Measurements from ENCODE around the gene DOP1A.
"Not testable (repeated sequence)": the region's sequence is repeated elsewhere in the genome, so short reads cannot be mapped to it uniquely, and the experiment has no call there.

Gene DOP1A

DNA sequence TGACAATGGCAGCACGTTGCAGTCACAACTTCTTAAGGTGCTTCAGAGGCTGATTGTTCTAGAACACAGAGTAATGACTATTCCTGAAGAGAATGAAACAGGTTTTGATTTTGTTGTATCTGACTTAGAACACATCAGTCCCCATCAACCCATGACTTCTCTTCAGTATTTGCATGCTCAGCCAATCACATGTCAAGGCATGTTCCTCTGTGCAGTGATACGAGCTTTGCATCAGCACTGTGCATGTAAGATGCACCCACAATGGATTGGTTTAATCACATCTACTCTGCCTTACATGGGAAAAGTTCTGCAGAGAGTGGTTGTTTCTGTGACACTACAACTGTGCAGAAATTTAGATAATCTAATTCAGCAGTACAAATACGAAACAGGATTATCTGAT is 71.3 kb downstream of the DOP1A start:
- FAIRE-seq (peak; percentile 57), DNase-seq (ENCODE audit: insufficient read length, low spot score) (no peak)

DNA sequence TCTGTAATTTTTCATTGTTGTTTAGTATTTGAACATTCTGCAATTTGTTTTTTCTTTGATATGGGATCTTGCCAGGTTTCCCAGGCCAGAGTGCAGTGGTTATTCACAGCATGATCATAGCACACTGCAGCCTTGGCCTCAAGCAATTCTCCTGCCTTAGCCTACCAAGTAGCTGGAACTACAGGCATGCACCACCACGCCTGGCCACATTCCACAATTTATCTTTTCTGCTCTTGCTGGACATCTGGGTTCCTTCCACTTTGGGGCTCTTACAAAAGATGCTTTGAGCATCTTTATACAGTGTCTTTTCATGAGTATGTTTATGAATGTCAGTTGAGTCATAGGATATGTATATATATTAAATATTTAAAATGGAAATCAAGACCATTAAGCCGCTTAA is 83.6 kb downstream of the DOP1A start:
- FAIRE-seq (no peak), DNase-seq (ENCODE audit: insufficient read length, low spot score) (no peak)

DNA sequence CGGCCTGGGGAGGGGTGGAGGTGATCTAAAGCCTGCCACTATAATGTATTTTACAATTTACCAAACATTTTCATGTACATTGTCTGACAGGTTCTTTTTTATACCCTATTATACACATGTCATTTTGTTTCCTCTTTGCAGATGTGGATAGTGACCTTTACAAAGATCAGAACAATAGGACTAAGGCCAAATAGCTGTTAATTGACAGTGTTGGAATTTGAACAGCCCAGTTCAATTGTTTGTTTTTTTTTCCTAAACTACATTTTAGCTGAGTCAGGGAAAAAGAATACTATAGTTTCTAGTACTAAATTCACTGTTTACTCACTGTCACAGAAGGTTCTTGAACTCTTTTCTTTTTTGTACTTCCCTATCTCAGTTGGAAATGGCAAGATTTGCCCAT is 85.4 kb downstream of the DOP1A start:
- DNase-seq (ENCODE audit: insufficient read length, low spot score) (no peak), FAIRE-seq (no peak)

DNA sequence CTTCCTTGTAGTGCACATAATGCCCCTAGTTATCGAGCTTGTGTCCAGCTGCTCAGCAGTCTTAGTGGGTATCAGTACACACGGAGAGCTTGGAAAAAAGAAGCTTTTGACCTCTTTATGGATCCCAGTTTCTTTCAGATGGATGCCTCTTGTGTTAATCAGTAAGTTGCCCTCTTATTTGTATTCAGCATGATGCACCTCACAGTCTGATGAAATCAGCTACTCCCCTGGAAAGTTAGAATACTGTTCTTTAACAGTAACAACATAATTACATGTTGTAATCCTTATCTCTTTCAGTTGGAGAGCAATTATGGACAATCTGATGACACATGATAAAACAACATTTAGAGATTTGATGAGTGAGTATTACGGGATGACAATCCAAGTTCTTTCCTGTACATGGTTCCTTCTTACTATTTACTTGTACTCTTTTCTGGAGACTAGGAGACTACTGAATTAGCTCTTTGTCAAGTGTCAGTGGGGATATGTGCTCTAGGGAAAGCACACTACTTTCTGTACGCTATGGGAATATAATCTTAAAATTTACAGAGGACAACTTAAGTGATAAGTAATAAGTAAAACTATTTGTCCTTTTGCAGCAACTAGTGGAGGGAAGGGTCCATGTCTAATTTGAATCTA is 86.5 kb downstream of the DOP1A start:
- FAIRE-seq (no peak), DNase-seq (ENCODE audit: insufficient read length, low spot score) (no peak)

DNA sequence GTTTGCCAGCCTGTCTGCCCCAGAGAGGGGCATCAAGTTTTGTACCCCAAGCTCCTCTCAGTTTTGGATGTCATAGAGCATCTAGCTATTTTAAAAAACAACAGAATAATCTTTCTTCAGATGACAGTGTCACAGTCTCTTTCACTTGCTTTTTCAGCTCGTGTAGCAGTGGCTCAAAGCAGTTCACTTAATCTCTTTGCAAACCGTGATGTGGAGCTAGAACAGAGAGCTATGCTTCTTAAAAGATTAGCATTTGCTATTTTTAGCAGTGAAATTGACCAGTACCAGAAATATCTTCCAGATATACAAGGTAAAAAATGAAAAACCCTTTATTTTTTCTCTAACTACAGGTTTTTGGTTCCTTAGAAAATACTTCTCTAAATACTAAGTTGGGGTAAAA is 88.3 kb downstream of the DOP1A start:
- no peak for DNase-seq (ENCODE audit: insufficient read length, low spot score)
- FAIRE-seq, result no peak

DNA sequence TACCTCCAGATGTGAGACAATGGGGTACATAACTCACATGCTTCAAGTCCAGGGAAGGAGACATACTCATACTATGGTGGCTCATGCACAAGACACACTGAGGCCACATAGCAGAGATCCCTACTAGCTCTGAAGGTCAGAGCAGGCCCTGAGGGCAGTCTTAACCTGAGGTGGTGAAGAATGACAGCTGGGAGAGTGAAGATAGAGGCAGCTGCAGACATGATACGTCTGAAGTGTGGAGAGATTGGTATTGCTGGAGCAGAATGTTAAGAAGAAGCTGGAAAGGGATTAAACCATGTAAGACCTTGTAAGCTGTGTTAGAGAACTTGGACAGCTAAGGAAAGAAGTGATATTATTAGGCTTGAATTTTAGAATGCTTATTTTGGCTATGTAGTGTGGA is 92.7 kb downstream of the DOP1A start:
- no peak for DNase-seq (ENCODE audit: insufficient read length, low spot score)
- no peak for FAIRE-seq

DNA sequence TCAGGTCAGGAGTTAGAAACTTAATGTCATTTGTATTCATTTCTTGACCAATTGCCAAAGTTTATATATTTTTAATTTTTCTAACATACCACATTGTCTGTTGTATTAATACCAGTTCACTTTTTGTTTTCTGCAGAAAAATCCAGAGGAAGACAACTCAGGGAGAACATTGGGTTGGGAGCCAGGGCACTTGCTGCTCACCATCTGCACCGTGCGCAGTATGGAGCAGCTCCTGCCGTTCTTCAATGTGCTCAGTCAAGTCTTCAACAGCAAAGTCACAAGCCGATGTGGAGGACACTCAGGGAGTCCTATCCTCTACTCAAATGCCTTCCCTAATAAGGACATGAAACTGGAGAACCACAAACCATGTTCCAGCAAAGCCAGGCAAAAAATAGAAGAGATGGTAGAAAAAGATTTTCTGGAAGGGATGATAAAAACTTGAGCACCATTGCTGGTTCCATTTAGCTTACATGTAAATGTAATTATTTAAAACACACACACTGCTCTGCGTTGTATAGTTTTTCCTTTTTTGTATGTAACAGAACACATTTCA is 100.3 kb downstream of the DOP1A start:
- FAIRE-seq, result no peak
- no peak for DNase-seq (ENCODE audit: insufficient read length, low spot score)

DNA sequence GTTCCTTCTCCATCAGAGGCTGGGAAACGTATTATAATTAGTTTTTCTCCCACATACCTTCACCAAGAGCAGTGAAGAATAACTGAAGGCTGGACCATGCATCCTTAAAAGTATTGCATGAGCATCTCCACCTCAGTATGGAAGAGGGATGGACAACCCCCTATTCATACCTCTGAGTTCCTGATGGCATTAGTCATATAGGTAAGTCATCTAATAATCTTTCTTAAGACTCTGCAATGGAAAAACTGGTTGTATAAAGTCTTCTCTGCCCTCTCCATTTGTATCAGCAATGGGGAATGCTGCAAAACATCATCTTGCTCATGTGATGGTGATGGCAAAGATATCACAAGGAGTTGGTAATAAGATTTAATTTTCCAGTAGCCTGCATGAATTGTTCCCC is 101.1 kb downstream of the DOP1A start:
- FAIRE-seq (no peak), DNase-seq (ENCODE audit: insufficient read length, low spot score) (no peak)

DNA sequence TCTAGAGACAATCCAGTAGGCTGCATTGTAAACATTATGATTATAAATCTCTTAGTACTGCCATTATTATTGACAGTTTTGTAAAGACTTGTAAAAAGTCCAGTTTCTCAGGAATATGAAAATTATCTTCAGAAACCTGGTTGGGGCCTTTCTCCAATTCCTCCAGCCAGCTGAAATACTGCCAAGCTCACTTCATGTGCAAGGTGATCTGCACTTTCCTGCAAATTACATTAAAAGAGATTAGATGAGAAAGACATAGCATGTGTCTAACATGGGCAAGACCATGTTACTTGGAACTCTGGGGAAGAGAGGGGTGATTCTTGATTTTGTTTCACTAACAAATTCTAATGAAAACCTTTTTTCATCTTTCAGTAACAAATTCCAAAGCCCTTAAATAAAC is 101.6 kb downstream of the DOP1A start:
- FAIRE-seq (no peak), DNase-seq (ENCODE audit: insufficient read length, low spot score) (no peak)

DNA sequence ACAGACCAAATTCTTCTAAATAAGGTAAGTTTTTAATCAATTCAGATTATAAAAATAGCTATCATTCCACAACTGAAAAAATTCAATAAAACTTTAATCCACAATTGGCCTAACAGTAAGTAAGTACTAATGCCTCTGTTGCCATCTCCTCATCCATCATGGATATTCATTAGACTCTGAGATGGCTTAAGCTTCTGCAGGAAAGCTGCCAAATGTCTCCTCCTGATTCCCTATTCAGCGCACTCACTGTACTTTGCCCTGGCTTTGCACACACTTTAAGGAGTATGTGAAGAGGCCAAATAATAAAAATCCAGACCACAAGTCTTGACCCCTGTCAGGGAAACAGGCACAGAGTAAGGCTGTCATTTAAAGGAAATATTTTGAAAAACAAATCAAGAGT is 102.0 kb downstream of the DOP1A start:
- FAIRE-seq (no peak), DNase-seq (ENCODE audit: insufficient read length, low spot score) (no peak)

DNA sequence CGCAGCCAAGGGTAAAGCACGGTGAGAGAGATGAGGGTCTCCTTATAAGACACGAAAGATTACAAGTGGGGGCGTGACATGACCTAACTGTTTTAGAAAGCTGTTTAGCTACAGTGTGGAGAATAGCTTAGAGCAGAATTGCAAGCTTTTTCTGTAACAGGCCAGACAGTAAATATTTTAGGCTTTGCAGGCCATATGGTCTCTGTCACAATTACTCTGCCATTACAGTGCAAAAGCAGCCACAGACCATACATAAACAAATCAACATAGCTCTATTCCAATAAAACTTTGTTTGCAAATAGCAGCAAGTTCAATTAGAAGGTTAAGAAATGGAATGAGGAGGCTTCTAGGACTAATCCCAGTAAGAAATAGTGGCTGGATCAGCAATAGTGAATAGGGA is 108.8 kb downstream of the DOP1A start:
- DNase-seq (ENCODE audit: insufficient read length, low spot score), result no peak
- FAIRE-seq, result no peak

DNA sequence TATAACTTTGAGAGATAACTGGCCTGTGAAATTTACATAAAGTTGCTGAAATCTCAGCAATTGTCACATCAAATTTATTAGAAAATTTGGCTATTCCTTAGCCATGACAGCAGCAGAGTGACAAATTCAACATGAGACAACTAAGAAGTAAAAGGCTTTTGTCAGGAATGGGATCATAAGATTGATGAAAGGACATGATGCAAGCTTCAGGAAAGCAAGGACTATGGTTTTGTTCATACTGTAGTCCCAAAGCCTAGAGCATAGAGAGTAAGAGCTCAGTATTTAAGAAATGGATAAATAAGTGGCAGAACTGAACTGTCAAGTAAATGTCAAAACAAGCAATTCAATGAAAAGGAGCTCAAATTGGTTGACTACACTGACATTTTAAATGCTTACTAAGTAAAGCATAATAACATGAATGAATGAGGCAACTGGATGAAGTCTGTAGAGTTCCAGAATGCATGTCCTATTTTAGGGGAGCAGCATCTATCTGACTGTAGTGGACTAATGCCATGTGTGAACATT is 113.0 kb downstream of the DOP1A start:
- FAIRE-seq (no peak), DNase-seq (ENCODE audit: insufficient read length, low spot score) (no peak)

DNA sequence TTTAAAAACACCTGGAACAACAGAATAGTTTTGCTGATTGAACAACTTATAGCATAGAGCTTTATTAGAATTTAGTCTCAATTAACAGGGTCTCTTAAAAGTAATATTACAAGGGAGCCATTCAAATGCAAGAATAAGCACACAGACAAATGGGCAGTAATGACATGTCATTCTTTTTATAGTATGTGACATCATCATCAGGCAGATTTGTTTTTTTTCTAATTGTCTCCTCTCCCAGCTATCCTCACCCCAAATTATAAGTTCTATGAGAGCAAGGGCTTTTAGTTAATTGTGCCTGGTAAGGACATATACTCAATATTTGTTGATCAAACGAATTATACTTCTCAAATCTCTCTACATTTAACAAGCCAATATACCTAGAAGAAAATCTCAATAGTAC is 114.6 kb downstream of the DOP1A start:
- DNase-seq (ENCODE audit: insufficient read length, low spot score), result no peak
- FAIRE-seq, result no peak

DNA sequence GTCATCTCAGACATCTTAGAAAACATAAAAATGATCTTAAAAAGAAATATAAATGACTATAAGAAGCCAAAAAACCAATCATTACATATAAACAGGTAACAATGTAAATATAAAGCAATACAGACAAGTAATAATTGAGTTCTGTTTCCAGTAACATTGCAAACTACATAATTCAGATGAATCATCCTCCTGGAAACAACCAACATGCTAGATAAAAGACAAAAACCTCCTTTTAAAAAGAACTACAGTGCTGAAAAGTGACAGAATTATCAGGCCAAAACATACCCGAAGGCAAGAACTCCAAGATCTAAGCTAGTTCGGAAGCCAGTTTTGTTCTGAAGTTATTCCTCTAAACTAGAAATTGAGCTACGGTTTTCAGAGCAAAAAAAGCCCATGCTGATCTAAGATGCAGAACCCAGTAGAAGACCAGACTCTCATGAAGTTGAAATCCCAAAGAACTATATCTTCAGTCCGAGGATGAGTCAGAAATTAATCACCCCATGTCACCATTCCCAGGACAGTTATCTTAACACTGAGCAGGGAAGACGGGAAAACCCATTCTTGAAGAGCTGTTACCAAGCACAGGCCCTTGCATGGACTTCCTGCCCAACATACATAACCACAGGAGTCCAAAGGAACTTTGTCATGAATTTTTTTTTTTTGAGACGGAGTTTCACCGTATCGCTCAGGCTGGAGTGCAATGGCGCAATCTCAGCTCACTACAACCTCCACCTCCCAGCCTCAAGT is 115.8 kb downstream of the DOP1A start:
- FAIRE-seq, result peak; percentile 23
- peak; percentile 21 for DNase-seq (ENCODE audit: insufficient read length, low spot score)

DNA sequence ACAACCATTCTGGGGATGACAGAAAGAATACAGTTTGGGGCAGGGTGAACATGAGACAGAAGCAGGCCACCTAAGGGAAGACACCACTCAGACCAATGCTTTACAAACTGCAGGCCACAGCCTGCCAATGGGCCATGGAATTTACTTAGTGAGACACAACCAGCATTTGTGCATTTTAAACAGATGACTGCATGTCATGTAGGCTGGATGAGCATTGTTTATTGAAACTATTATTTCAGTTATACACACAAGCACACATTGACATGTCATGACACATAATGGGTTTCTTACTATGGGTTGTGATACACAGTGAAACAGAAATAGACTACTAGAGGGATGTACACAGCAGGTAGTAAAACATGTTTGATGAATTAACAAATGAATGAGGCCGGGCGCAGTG is 117.6 kb downstream of the DOP1A start:
- FAIRE-seq, result no peak

DNA sequence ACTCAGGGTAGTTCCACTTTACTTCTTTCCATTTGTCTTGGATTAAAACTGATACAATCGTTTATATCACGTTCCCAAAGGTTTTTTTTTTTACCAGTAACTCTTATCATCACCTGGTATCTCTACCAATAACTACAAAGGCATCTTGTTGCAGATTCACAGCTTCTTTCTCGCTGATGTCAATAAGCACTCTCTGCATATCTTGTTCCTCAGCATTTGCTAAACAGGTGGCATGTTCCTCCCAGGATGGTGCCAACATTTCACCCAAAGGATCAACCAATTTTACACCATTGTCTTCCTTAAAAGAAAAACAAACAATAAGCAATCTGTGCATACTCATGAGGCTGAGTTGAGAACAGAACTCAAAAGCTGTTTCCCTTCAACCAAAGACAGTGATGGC is 121.0 kb downstream of the DOP1A start:
- FAIRE-seq, result no peak
- no peak for DNase-seq (ENCODE audit: insufficient read length, low spot score)

More for the DNA sequence above, 117.6 kb downstream of the DOP1A start:
- no peak for DNase-seq (ENCODE audit: insufficient read length, low spot score)

DNA sequence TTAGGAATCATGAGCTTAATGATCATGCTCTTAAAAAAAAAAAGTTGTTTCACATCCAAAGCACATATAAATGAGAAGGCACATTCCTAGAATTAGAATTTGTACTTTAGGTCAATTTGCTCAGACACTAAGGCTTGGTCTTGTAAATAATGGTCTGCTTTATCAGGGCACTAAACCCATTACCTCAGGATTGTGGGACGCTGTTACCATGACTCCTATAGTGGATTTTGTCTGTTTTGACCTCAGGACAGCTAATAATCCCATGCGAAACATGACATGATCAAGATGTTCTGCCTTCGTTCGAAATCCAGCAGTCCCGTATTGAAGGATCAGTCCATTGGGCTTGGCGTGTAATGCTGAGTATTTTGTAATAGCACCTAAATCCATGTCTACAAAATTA is 123.2 kb downstream of the DOP1A start:
- FAIRE-seq (no peak), DNase-seq (ENCODE audit: insufficient read length, low spot score) (no peak)

DNA sequence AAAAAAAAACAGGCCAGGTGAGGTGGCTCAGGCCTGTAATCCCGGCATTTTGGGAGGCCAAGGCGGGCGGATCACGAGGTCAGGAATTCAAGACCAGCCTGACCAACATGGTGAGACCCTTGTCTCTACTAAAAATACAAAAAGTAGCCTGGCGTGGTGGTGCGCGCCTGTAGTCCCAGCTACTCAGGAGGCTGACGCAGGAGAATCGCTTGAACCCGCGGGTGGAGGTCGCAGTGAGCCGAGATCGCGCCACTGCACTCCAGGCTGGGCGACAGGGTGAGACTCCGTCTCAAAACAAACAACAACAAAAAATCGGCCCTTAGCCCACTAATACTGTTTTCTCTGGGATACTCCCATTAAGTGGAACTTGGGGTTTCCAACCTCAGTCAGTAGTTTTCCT is 124.5 kb downstream of the DOP1A start:
- FAIRE-seq; DNase-seq (ENCODE audit: insufficient read length, low spot score): not testable (repeated sequence)

DNA sequence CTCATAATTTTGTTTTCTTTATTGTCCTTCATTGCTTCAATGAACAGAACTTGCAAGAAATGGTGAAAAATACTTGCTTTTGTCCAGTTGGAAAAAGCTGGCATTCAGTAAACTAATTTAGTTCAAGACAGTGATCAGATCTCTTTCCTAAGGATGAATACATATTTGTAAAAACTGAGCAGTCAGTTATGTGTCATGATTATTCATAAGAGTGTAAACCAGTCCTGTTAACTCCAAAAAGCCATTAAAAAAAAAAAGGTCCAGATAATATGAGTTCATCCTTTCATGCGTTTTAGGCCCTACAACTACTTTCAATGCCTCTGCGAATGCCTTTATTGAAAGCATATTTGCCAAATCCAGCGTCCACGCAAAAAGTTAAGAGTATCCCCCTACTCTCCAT is 125.0 kb downstream of the DOP1A start:
- FAIRE-seq, result no peak
- peak; percentile 5 for DNase-seq (ENCODE audit: insufficient read length, low spot score)

DNA sequence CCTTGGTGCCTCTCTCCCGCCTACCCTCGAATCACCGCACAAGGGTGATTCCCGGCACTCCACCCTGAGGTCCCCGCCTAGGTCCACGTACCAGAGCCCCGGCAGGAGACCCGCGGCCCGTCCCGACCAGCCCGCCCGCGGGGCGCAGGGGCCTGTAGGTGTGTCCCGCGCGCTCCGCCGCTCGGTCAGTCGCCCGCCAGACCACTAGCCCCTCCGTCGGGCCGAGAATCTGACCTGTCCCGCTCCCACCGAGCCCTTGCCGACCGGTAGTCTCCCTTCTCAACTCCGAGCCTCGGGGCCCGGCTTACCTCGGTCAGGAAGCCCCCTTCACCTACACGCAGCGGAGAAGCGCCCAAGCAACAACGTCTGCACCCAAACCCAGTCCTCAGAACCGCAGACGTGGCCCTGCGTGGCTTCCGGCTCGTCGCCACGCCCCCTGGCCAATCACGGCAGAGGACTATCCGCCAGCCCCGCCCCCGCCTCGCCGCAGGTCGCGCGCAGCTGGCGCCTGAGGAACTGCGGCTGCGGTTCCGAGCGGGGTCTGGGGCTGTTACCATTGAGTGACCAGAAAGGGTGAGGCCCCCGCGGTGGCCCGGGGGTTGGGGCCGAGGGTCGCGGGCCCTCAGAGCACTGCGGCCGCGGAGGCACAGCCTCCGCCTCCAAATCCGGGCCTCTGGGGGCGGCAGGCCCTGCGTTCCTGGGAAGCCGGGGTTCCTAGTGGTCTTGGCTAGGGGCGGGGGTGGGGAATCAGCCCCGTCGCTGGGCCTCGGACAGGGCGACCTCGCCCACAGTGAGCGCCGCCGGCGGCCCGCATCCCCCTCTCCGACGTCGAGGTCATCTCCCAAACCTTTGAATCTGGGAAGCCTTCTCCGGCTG is 125.6 kb downstream of the DOP1A start, which contains the start of the genes PGM3 and RWDD2A:
TSS of gene PGM3 (minus strand) at position 395 of the 876 bp plus-strand sequence. CDS start 2,253 bp downstream, outside the sequence.
TSS of gene RWDD2A (plus strand) at position 487 of the 876 bp plus-strand sequence. CDS start 1,095 bp downstream, outside the sequence.
- FAIRE-seq, result peak; percentile 99

More for the DNA sequence above, 125.6 kb downstream of the DOP1A start, which contains the start of the genes PGM3 and RWDD2A:
- peak; percentile 92 for DNase-seq (ENCODE audit: insufficient read length, low spot score)

Data from HTR-8/SVneo (cell line).